Ishikawa (cell line): ENCODE data around the gene KLF6.

ENCODE experiments used
- EP300 ChIP-seq: IDR thresholded peaks from 2 replicates; pipeline ENCODE4 v1.6.1; 2012; ENCODE audit warnings: borderline replicate concordance
- REST ChIP-seq: IDR thresholded peaks from 2 replicates; pipeline ENCODE4 v1.6.1; 2012; ENCODE audit warnings: low read depth, mild to moderate bottlenecking

- TF ChIP-seq REST: no peak
- no peak for TF ChIP-seq EP300
Measured at GRCh38 chr10:3792710-3793219, 7.8 kb upstream of the KLF6 start.
